Activated T-helper 17 cell treated with anti-CD3 and anti-CD28 coated beads, Interleukin-2, amount 50 U/mL, for 72 hours (primary cell): ENCODE data around the gene CEP192. TPM values are rescaled to one million over a fixed set of nuclear protein-coding genes. Genes with fewer than 3 reads are reported as not detected.

Source experiments
- ATAC-seq: fragments of 150-1000 bp; cut with Tn5 transposase; replicated peaks from 2 replicates; pipeline ENCODE4 v1.10.0; 2021; ENCODE audit warnings: mild to moderate bottlenecking, moderate library complexity
- H3K27ac Mint-ChIP-seq: one replicate; pipeline ENCODE4 v1.8.0; 2022; ENCODE audit warnings: mixed read lengths
- H3K27me3 Mint-ChIP-seq: one replicate; pipeline ENCODE4 v1.8.0; 2022; ENCODE audit warnings: mixed read lengths
- H3K36me3 Mint-ChIP-seq: one replicate; pipeline ENCODE4 v1.8.0; 2022; ENCODE audit warnings: low read depth, mild to moderate bottlenecking, mixed read lengths
- H3K4me1 Mint-ChIP-seq: one replicate; pipeline ENCODE4 v1.8.0; 2022; ENCODE audit warnings: mixed read lengths
- H3K4me3 Mint-ChIP-seq: one replicate; pipeline ENCODE4 v1.8.0; 2022; ENCODE audit warnings: mild to moderate bottlenecking, mixed read lengths
- H3K9me3 Mint-ChIP-seq: one replicate; pipeline ENCODE4 v1.8.0; 2022; ENCODE audit warnings: mixed read lengths
- total RNA-seq, 2 donors: library from RNA; stranded (reverse); gene quantifications; one replicate each; pipeline ENCODE4 v1.2.3, GENCODE V29; 2022

CEP192 gene
- 10 to 100 TPM; 35.3 to 62.0 TPM for total RNA-seq

DNA sequence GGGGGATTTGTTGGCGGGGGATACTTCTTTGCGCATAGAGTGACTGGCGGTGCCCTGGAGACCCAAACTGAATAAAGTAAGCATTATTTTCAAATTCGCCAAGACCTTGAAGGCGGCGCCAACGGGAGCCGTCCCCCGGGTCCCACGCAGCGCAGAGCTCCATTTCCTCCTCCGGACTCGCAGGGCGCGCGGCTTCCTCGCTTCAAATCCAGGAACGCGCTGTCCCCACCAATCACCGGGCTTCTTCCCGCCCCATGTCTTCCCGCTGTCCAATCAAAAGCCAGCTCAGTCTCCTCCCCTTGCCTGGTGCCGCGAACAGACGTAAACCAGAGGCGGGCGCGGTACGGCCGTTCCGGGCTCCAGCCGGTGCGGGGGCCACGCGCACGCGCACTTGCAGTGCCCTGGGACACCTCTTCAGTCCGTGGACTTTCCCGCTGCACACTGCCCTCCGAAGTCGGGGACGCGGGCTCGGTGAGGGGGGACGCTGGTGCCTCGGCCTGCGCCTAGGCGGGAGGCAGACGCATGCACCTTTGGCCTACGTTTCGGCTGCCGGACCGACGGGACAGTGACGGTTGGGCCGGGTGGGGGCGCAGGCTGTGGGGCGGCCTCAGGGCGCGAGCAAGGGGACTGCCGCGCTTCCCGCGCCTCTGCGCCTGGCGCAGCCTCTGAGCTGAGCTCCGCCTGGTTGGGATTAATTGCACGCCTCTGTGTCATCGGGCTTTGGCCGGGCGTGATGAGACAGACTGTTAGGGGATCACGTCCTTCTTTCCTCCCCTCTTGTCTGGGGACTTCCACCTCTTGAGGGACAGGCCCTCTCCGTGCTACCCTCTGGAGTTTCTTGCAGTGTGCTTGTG lies at the start of gene CEP192:
Gene CEP192, plus strand, starts transcription at position 396 of the 854 bp plus-strand sequence. CDS start 8,063 bp downstream, outside the sequence.
- peak; percentile 90 for ATAC-seq
- Mint-ChIP-seq H3K4me1 (peaks cover 25% of the 10 kb centered on the region), H3K27me3 (no peaks in the 10 kb centered on the region), H3K4me3 (no peak within 1 kb of the TSS), H3K27ac (peak within 1 kb of the TSS; percentile 92), H3K36me3 (peaks cover 45% of the 10 kb centered on the region), H3K9me3 (no peaks in the 10 kb centered on the region)

DNA sequence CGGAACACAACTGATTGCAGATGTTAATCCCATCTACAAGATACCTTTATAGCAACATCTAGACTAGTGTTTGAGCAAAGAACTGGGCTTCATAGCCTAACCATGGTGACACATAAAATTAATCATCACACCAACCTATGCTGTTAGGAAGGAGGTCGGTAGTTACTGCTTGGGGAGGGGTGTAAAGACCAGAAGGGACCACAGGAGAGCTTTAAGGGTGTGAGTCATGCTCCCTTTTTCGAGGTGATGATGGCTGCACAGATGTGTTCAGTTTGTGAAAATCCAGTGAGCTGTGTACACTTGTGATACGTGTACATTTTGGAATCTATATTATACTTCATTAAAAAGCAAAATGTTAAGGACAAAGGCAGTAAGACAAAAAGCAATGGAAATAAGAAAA lies 47.9 kb upstream of the CEP192 start:
- H3K9me3 Mint-ChIP-seq = no peaks in the 10 kb centered on the region
- no peak for ATAC-seq
- H3K27me3 Mint-ChIP-seq = no peaks in the 10 kb centered on the region
- no peak overlapping the region for H3K4me3 Mint-ChIP-seq
- peaks cover under 1% of the 10 kb centered on the region for H3K36me3 Mint-ChIP-seq
- H3K27ac Mint-ChIP-seq = no peak overlapping the region
- H3K4me1 Mint-ChIP-seq = peaks cover 21% of the 10 kb centered on the region

DNA sequence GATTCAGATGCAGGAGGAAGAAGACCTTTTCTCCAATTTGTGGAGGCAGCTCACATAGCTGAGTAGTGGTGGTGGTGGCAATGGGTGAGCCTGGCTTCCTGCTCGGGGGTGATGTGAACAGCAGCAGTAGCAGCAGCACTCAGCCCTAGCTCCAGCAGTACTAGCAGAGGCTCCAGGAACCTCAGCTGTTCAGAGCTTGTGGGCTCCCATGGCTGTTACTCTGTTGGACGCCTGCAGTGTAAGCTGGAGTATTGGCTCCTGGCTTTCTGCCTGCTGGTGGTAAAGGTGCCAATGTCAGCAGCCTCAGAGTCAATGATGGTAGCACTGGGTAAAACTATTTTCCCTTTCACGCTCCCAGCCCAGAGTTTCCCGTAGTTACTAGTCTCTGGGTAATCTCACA lies 46.5 kb upstream of the CEP192 start:
- H3K36me3 Mint-ChIP-seq = peaks cover 13% of the 10 kb centered on the region
- H3K27me3 Mint-ChIP-seq = no peaks in the 10 kb centered on the region
- no peak overlapping the region for H3K4me3 Mint-ChIP-seq
- no peak for ATAC-seq
- H3K9me3 Mint-ChIP-seq = no peaks in the 10 kb centered on the region
- H3K27ac Mint-ChIP-seq = no peak overlapping the region
- peaks cover 21% of the 10 kb centered on the region for H3K4me1 Mint-ChIP-seq

- H3K4me3 Mint-ChIP-seq = peak overlapping the region; percentile 94
- ATAC-seq = no peak
- H3K27me3 Mint-ChIP-seq = no peaks in the 10 kb centered on the region
- H3K4me1 Mint-ChIP-seq = peaks cover 31% of the 10 kb centered on the region
- H3K9me3 Mint-ChIP-seq = no peaks in the 10 kb centered on the region
- peaks cover 34% of the 10 kb centered on the region for H3K36me3 Mint-ChIP-seq
- H3K27ac Mint-ChIP-seq = peak overlapping the region; percentile 93
These were observed 44.4 kb upstream of the CEP192 start for GRCh38 chr18:12946549-12947284.

GRCh38 chr18:12947285-12948049 lies 43.7 kb upstream of the CEP192 start, which contains the start of gene SEH1L:
SEH1L (plus strand) TSS chr18:12948011; CDS start chr18:12948122, 111 bp downstream.
- Mint-ChIP-seq H3K4me1 (peaks cover 31% of the 10 kb centered on the region), H3K27ac (peak within 1 kb of the TSS; percentile 93), H3K4me3 (peak within 1 kb of the TSS; percentile 94), H3K36me3 (peaks cover 41% of the 10 kb centered on the region), H3K27me3 (no peaks in the 10 kb centered on the region), H3K9me3 (no peaks in the 10 kb centered on the region)
- peak; percentile 85 for ATAC-seq

GRCh38 chr18:12948050-12948804 lies 42.9 kb upstream of the CEP192 start:
- peaks cover 29% of the 10 kb centered on the region for H3K4me1 Mint-ChIP-seq
- peaks cover 49% of the 10 kb centered on the region for H3K36me3 Mint-ChIP-seq
- H3K9me3 Mint-ChIP-seq = no peaks in the 10 kb centered on the region
- peak overlapping the region; percentile 94 for H3K4me3 Mint-ChIP-seq
- no peaks in the 10 kb centered on the region for H3K27me3 Mint-ChIP-seq
- peak overlapping the region; percentile 93 for H3K27ac Mint-ChIP-seq
- peak; percentile 83 for ATAC-seq

DNA sequence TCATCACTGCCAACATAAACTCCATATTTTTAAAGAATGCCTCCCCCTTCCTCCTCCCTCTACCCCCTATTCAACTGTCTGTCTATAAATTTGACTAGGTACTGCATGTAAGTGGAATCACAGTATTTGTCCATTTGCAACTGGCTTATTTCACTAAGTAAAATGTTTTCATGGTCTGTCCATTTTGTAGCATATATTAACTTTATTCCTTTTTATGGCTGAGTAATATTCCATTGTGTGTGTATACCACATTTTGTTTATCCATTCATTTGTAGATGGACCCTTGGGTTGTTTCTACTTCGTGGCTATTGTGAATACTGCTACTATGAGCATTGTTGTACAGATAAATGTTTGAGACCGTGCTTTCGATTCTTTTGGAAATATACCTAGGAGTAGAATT lies 32.7 kb upstream of the CEP192 start:
- H3K27ac Mint-ChIP-seq = no peak overlapping the region
- no peak for ATAC-seq
- no peaks in the 10 kb centered on the region for H3K27me3 Mint-ChIP-seq
- peaks cover 84% of the 10 kb centered on the region for H3K36me3 Mint-ChIP-seq
- no peaks in the 10 kb centered on the region for H3K9me3 Mint-ChIP-seq
- H3K4me3 Mint-ChIP-seq = no peak overlapping the region
- H3K4me1 Mint-ChIP-seq = peaks cover 5% of the 10 kb centered on the region

- no peak for ATAC-seq
- Mint-ChIP-seq H3K27ac (no peak overlapping the region), H3K27me3 (no peaks in the 10 kb centered on the region), H3K9me3 (no peaks in the 10 kb centered on the region), H3K4me1 (peaks cover 5% of the 10 kb centered on the region), H3K4me3 (no peak overlapping the region), H3K36me3 (peaks cover 84% of the 10 kb centered on the region)
These were observed 30.8 kb upstream of the CEP192 start for GRCh38 chr18:12960395-12960794.

DNA sequence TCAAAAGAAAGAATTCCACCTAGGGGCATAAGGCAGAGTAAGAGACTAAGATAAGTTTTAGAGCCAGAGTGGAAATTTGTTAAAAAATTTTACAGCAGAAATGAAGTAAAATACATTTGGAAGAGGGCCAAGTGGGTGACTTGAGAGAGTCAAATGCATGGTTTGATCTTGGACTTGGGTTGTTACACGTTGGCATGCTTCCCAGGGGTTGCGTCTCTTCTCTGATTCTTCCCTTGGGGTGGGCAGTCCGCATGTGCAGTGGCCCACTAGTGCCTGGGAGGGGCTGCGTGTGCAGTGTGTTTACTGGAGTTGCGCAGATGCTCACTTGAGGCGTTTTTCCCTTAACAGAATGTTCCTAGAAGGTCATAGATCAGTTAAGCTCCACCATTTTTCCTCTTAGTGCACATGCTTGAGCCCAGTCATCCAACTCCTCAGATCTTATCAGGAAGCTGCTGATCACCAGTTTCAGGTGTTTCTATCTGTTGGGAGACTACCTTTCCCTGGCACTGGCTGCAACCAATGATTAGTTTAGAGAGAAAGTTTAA lies 30.2 kb upstream of the CEP192 start:
- Mint-ChIP-seq H3K27me3 (no peaks in the 10 kb centered on the region), H3K4me3 (no peak overlapping the region), H3K27ac (no peak overlapping the region), H3K36me3 (peaks cover 85% of the 10 kb centered on the region), H3K4me1 (peaks cover 5% of the 10 kb centered on the region), H3K9me3 (no peaks in the 10 kb centered on the region)
- no peak for ATAC-seq

DNA sequence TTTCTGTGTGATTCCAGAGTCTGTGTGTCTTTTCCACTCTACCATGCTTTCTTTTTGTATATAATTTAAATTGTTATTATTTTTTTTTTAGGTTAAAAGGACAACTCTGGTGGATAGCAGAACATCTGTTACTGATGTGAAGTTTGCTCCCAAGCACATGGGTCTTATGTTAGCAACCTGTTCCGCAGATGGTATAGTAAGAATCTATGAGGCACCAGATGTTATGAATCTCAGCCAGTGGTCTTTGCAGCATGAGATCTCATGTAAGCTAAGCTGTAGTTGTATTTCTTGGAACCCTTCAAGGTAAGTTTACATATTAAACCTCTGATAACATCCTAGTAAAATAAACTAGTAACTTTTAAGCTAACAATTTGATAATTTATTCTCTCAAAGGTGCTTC lies 28.1 kb upstream of the CEP192 start:
- H3K27ac Mint-ChIP-seq = no peak overlapping the region
- peaks cover 3% of the 10 kb centered on the region for H3K4me1 Mint-ChIP-seq
- H3K27me3 Mint-ChIP-seq = no peaks in the 10 kb centered on the region
- H3K36me3 Mint-ChIP-seq = peaks cover 87% of the 10 kb centered on the region
- ATAC-seq = no peak
- H3K9me3 Mint-ChIP-seq = no peaks in the 10 kb centered on the region
- H3K4me3 Mint-ChIP-seq = no peak overlapping the region

DNA sequence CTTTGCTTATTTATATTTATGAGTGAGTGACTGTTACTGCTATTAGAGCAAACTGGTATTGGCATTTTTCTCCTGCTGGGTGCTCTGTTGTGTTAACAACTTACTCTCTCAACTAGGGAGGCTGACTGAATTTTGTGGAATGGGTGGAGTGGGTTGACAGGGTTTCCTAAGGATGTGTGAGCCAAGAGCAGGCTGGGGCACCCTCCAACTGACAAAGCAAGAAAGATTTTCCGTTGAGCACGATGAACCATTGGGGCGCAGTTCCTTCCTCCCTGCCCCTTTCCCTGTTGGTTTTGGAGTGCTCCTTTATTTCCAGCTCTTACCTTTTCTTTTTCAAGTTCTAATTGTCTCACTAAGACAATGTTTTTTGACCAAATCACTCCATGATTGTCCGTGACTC lies 23.0 kb upstream of the CEP192 start:
- Mint-ChIP-seq H3K27ac (peak overlapping the region; percentile 2), H3K9me3 (no peaks in the 10 kb centered on the region), H3K27me3 (no peaks in the 10 kb centered on the region)

DNA sequence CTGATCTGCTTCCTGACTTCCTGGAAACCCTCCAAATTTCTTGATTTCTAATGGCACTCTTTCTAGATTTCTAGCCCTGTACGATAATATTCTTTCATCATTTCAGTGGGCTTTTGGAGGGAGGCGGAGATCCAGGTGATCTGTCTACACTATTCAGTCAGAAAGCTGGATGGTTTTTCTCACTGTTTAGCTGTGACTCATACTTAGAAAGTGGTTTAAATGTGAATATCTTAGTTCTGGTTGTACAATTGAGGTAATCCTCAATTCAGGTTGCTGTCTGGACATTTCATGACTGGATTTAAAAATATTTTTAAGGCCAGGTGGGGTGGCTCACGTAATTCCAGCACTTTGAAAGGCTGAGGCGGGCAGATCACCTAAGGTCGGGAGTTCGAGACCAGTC lies 22.5 kb upstream of the CEP192 start:
- Mint-ChIP-seq H3K9me3 (no peaks in the 10 kb centered on the region), H3K27me3 (no peaks in the 10 kb centered on the region), H3K36me3 (peaks cover 92% of the 10 kb centered on the region), H3K27ac (peak overlapping the region; percentile 2), H3K4me3 (no peak overlapping the region), H3K4me1 (peaks cover 16% of the 10 kb centered on the region)
- ATAC-seq = peak; percentile 74

More for the DNA sequence above, 23.0 kb upstream of the CEP192 start:
- Mint-ChIP-seq H3K36me3 (peaks cover 93% of the 10 kb centered on the region), H3K4me3 (no peak overlapping the region), H3K4me1 (peaks cover 15% of the 10 kb centered on the region)
- ATAC-seq = no peak

- no peak overlapping the region for H3K4me3 Mint-ChIP-seq
- peak; percentile 93 for ATAC-seq
- no peaks in the 10 kb centered on the region for H3K9me3 Mint-ChIP-seq
- H3K27ac Mint-ChIP-seq = peak overlapping the region; percentile 25
- peaks cover 78% of the 10 kb centered on the region for H3K36me3 Mint-ChIP-seq
- H3K27me3 Mint-ChIP-seq = no peaks in the 10 kb centered on the region
- peaks cover 19% of the 10 kb centered on the region for H3K4me1 Mint-ChIP-seq
These were observed 17.5 kb upstream of the CEP192 start for GRCh38 chr18:12973562-12974213.
